Natural killer cell treated with Interleukin-12 subunit alpha and Interleukin-12 subunit beta and Interleukin-15 and Interleukin-18, amount 100 ng/mL, for 72 hours (primary cell): ENCODE measurements around the gene CLCA2. TPM values are rescaled to one million over a fixed set of nuclear protein-coding genes. Genes with fewer than 3 reads are reported as not detected.

Source experiments
- ATAC-seq, 2 donors: fragments of 150-1000 bp; cut with Tn5 transposase in 1 of 2; sonication (Bioruptor Pico), chemical (Tn5 transposase) in 1 of 2; 2 replicates each; pipeline ENCODE4 v1.10.0; 2021
- DNase-seq: peaks from one replicate; pipeline ENCODE4 v3.0.0; 2022; ENCODE audit warnings: low spot score
- H3K27ac Mint-ChIP-seq, 2 donors: 1 replicate in 1 of 2; 2 replicates in 1 of 2; pipeline ENCODE4 v1.8.0; 2022; ENCODE audit warnings: mixed read lengths in 2 of 2, mild to moderate bottlenecking in 1 of 2, moderate library complexity in 1 of 2
- H3K27me3 Mint-ChIP-seq, 2 donors: 1 replicate in 1 of 2; 2 replicates in 1 of 2; pipeline ENCODE4 v1.8.0; 2022; ENCODE audit warnings: mixed read lengths in 2 of 2
- H3K36me3 Mint-ChIP-seq: one replicate; pipeline ENCODE4 v1.8.0; 2022; ENCODE audit warnings: mixed read lengths
- H3K4me1 Mint-ChIP-seq, 2 donors: 1 replicate in 1 of 2; 2 replicates in 1 of 2; pipeline ENCODE4 v1.8.0; 2022; ENCODE audit warnings: low read depth in 2 of 2, mixed read lengths in 2 of 2, mild to moderate bottlenecking in 1 of 2
- H3K4me3 Mint-ChIP-seq: one replicate; pipeline ENCODE4 v1.8.0; 2022; ENCODE audit warnings: mixed read lengths
- H3K9me3 Mint-ChIP-seq: 2 replicates; pipeline ENCODE4 v1.8.0; 2022; ENCODE audit warnings: mixed read lengths
- total RNA-seq, 2 donors: library from RNA; stranded (reverse); gene quantifications; one replicate each; pipeline ENCODE4 v1.2.3, GENCODE V29; 2022

Gene CLCA2
- total RNA-seq, 2 donors from 2014 or later = not detected

GRCh38 chr1:86409416-86410021, 14.5 kb upstream of the CLCA2 start:
- H3K27ac Mint-ChIP-seq = no peak overlapping the region
- DNase-seq = no peak
- no peak overlapping the region for H3K4me3 Mint-ChIP-seq
- peaks cover 5 to 8% of the 10 kb centered on the region in 2 donors for H3K27me3 Mint-ChIP-seq
- no peaks in the 10 kb centered on the region for H3K4me1 Mint-ChIP-seq
- ATAC-seq = peak in 1 of 2 donors; percentile 21
- no peaks in the 10 kb centered on the region for H3K9me3 Mint-ChIP-seq
- no peaks in the 10 kb centered on the region for H3K36me3 Mint-ChIP-seq

GRCh38 chr1:86410879-86411278, 13.1 kb upstream of the CLCA2 start:
- no peak for ATAC-seq
- no peak for DNase-seq
- Mint-ChIP-seq H3K27ac (no peak overlapping the region), H3K4me1 (no peaks in the 10 kb centered on the region), H3K9me3 (no peaks in the 10 kb centered on the region), H3K36me3 (no peaks in the 10 kb centered on the region), H3K4me3 (no peak overlapping the region), H3K27me3 (peaks cover 5 to 8% of the 10 kb centered on the region in 2 donors)

- no peaks in the 10 kb centered on the region for H3K36me3 Mint-ChIP-seq
- peak overlapping the region in 1 of 2 donors; percentile 25 for H3K27ac Mint-ChIP-seq
- DNase-seq = no peak
- H3K4me1 Mint-ChIP-seq = peaks cover 5 to 7% of the 10 kb centered on the region in 2 donors
- ATAC-seq = no peak
- peaks cover 0 to 3% of the 10 kb centered on the region in 2 donors for H3K27me3 Mint-ChIP-seq
- H3K4me3 Mint-ChIP-seq = no peak overlapping the region
- no peaks in the 10 kb centered on the region for H3K9me3 Mint-ChIP-seq
Observed at GRCh38 chr1:86416343-86416742, 7.6 kb upstream of the CLCA2 start.

GRCh38 chr1:86419277-86419903, 4.6 kb upstream of the CLCA2 start:
- ATAC-seq (peak; percentile 70 to 82), DNase-seq (no peak)
- Mint-ChIP-seq H3K27me3 (peaks cover 8% of the 10 kb centered on the region in 2 donors), H3K9me3 (no peaks in the 10 kb centered on the region), H3K27ac (peak overlapping the region in 1 of 2 donors; percentile 79), H3K4me1 (peaks cover 5 to 7% of the 10 kb centered on the region in 2 donors), H3K4me3 (no peak overlapping the region), H3K36me3 (no peaks in the 10 kb centered on the region)

- H3K27ac Mint-ChIP-seq = peak overlapping the region in 1 of 2 donors; percentile 7
- no peaks in the 10 kb centered on the region for H3K36me3 Mint-ChIP-seq
- H3K4me1 Mint-ChIP-seq = peaks cover 10 to 12% of the 10 kb centered on the region in 2 donors
- DNase-seq = no peak
- no peaks in the 10 kb centered on the region for H3K9me3 Mint-ChIP-seq
- H3K27me3 Mint-ChIP-seq = peaks cover 12 to 17% of the 10 kb centered on the region in 2 donors
- ATAC-seq = no peak
- no peak overlapping the region for H3K4me3 Mint-ChIP-seq
Observed at GRCh38 chr1:86421601-86422280, 2.2 kb upstream of the CLCA2 start.

GRCh38 chr1:86423473-86423872, 498 bp upstream of the CLCA2 start:
- DNase-seq (no peak), ATAC-seq (no peak)
- no peak overlapping the region for H3K4me3 Mint-ChIP-seq
- no peak overlapping the region for H3K27ac Mint-ChIP-seq
- no peaks in the 10 kb centered on the region for H3K9me3 Mint-ChIP-seq
- H3K27me3 Mint-ChIP-seq = peaks cover 13 to 17% of the 10 kb centered on the region in 2 donors
- H3K4me1 Mint-ChIP-seq = peaks cover 5 to 11% of the 10 kb centered on the region in 2 donors
- no peaks in the 10 kb centered on the region for H3K36me3 Mint-ChIP-seq

GRCh38 chr1:86429122-86429725, 5.3 kb downstream of the CLCA2 start:
- no peak for DNase-seq
- no peak overlapping the region for H3K4me3 Mint-ChIP-seq
- peaks cover 5 to 6% of the 10 kb centered on the region in 2 donors for H3K4me1 Mint-ChIP-seq
- peak; percentile 43 to 53 for ATAC-seq
- no peak overlapping the region for H3K27ac Mint-ChIP-seq
- H3K27me3 Mint-ChIP-seq = peaks cover 5 to 9% of the 10 kb centered on the region in 2 donors
- H3K9me3 Mint-ChIP-seq = no peaks in the 10 kb centered on the region
- H3K36me3 Mint-ChIP-seq = no peaks in the 10 kb centered on the region

GRCh38 chr1:86429835-86430234, 5.9 kb downstream of the CLCA2 start:
- Mint-ChIP-seq H3K27ac (no peak overlapping the region), H3K4me3 (no peak overlapping the region), H3K27me3 (peaks cover 5 to 9% of the 10 kb centered on the region in 2 donors), H3K9me3 (no peaks in the 10 kb centered on the region), H3K4me1 (peaks cover 5 to 6% of the 10 kb centered on the region in 2 donors), H3K36me3 (no peaks in the 10 kb centered on the region)
- DNase-seq = peak; percentile 79
- peak; percentile 96 for ATAC-seq

- ATAC-seq = peak in 1 of 2 donors; percentile 2
Observed at GRCh38 chr1:86430376-86430775, 6.4 kb downstream of the CLCA2 start.

GRCh38 chr1:86434059-86434458, 10.1 kb downstream of the CLCA2 start:
- no peaks in the 10 kb centered on the region for H3K36me3 Mint-ChIP-seq
- H3K27me3 Mint-ChIP-seq = peaks cover 9 to 10% of the 10 kb centered on the region in 2 donors
- DNase-seq (no peak), ATAC-seq (no peak)
- H3K4me1 Mint-ChIP-seq = peaks cover 0 to 6% of the 10 kb centered on the region in 2 donors
- no peaks in the 10 kb centered on the region for H3K9me3 Mint-ChIP-seq
- no peak overlapping the region for H3K27ac Mint-ChIP-seq
- no peak overlapping the region for H3K4me3 Mint-ChIP-seq

More at GRCh38 chr1:86430376-86430775, 6.4 kb downstream of the CLCA2 start:
- Mint-ChIP-seq H3K9me3 (no peaks in the 10 kb centered on the region), H3K27ac (no peak overlapping the region), H3K27me3 (peaks cover 5 to 7% of the 10 kb centered on the region in 2 donors), H3K4me1 (peaks cover 5 to 6% of the 10 kb centered on the region in 2 donors), H3K4me3 (no peak overlapping the region), H3K36me3 (no peaks in the 10 kb centered on the region)
- DNase-seq = no peak

GRCh38 chr1:86435327-86435726, 11.4 kb downstream of the CLCA2 start:
- DNase-seq (no peak), ATAC-seq (no peak)
- H3K4me1 Mint-ChIP-seq = peaks cover 0 to 6% of the 10 kb centered on the region in 2 donors
- H3K36me3 Mint-ChIP-seq = no peaks in the 10 kb centered on the region
- H3K27me3 Mint-ChIP-seq = peaks cover 9 to 20% of the 10 kb centered on the region in 2 donors
- no peak overlapping the region for H3K27ac Mint-ChIP-seq
- no peak overlapping the region for H3K4me3 Mint-ChIP-seq
- H3K9me3 Mint-ChIP-seq = no peaks in the 10 kb centered on the region

- Mint-ChIP-seq H3K9me3 (no peaks in the 10 kb centered on the region), H3K4me1 (peaks cover 0 to 6% of the 10 kb centered on the region in 2 donors), H3K27me3 (peaks cover 9 to 20% of the 10 kb centered on the region in 2 donors), H3K4me3 (no peak overlapping the region), H3K36me3 (no peaks in the 10 kb centered on the region), H3K27ac (no peak overlapping the region)
- ATAC-seq (no peak), DNase-seq (no peak)
Observed at GRCh38 chr1:86436041-86436440, 12.1 kb downstream of the CLCA2 start.

GRCh38 chr1:86441581-86441980, 17.6 kb downstream of the CLCA2 start:
- Mint-ChIP-seq H3K9me3 (no peaks in the 10 kb centered on the region), H3K27me3 (peaks cover 14 to 20% of the 10 kb centered on the region in 2 donors)

More at GRCh38 chr1:86441581-86441980, 17.6 kb downstream of the CLCA2 start:
- H3K36me3 Mint-ChIP-seq = no peaks in the 10 kb centered on the region
- ATAC-seq = no peak
- H3K27ac Mint-ChIP-seq = no peak overlapping the region
- no peak for DNase-seq
- H3K4me1 Mint-ChIP-seq = peaks cover 0 to 6% of the 10 kb centered on the region in 2 donors
- H3K4me3 Mint-ChIP-seq = no peak overlapping the region
